RKO (cell line): ENCODE data around the gene AJAP1.

Experiments
- DNase-seq: peaks from one replicate; pipeline ENCODE4 v3.0.0-alpha.2; 2016; ENCODE audit warnings: low spot score

Gene AJAP1

GRCh38 chr1:4837031-4837600, 182.7 kb downstream of the AJAP1 start:
- no peak for DNase-seq

GRCh38 chr1:4837752-4838151, 183.3 kb downstream of the AJAP1 start:
- no peak for DNase-seq

GRCh38 chr1:4838231-4838630, 183.8 kb downstream of the AJAP1 start:
- no peak for DNase-seq
